B cell (primary cell): ENCODE measurements around the gene RNF166. TPM values are rescaled to one million over a fixed set of nuclear protein-coding genes. Genes with fewer than 3 reads are reported as not detected.

Experiments used
- ATAC-seq: fragments of 200-7000 bp; cut with Tn5 transposase; one replicate; pipeline ENCODE4 v1.10.0; 2021; ENCODE audit warnings: low read depth, mild to moderate bottlenecking, moderate number of reproducible peaks, moderate library complexity
- CTCF ChIA-PET: fragments of 350-600 bp; sonication (Branson Sonifier 250); formaldehyde crosslinking; loops from one replicate; lab custom pipeline; 2021; ENCODE audit warnings: antibody characterized with exemption, inconsistent platforms; lab: Charles Lee
- POLR2A ChIA-PET: fragments of 350-600 bp; sonication (Branson Sonifier 250); formaldehyde crosslinking; loops from one replicate; lab custom pipeline; 2021; ENCODE audit warnings: antibody characterized with exemption; lab: Charles Lee
- DNase-seq: peaks from one replicate; pipeline ENCODE4 v3.0.0; 2013
- H2AFZ ChIP-seq: 2 replicates; pipeline ENCODE4 v1.6.1; 2012; ENCODE audit warnings: mild to moderate bottlenecking, low read depth, low read length; ENCODE audit not compliant: insufficient read depth, poor library complexity, severe bottlenecking
- H3K27ac ChIP-seq, 2 donors: 1 replicate in 1 of 2; 2 replicates in 1 of 2; pipeline ENCODE4 v1.5.1; 2012 to 2013; ENCODE audit warnings: low read length in 2 of 2, mild to moderate bottlenecking in 2 of 2, moderate library complexity in 1 of 2
- H3K27me3 ChIP-seq, 4 experiments: fragments of 200-600 bp in 1 of 4; sonication (generic) in 1 of 4; replicated peaks in 1 of 4; 1 replicate in 2 of 4; 2 replicates in 2 of 4; pipeline versions ENCODE4 v1.6.1 to v1.7.0; 2013 to 2016; ENCODE audit warnings: low read length in 3 of 4, mild to moderate bottlenecking in 2 of 4, mixed read lengths in 1 of 4, moderate library complexity in 1 of 4; ENCODE audit not compliant: insufficient read depth in 4 of 4, control insufficient read depth in 3 of 4; ENCODE audit errors: control extremely low read depth in 1 of 4
- H3K36me3 ChIP-seq, 2 experiments: replicated peaks in 1 of 2; 1 replicate in 1 of 2; 2 replicates in 1 of 2; pipeline versions ENCODE4 v1.6.1 to v1.7.1; 2013; ENCODE audit warnings: low read length in 1 of 2; ENCODE audit not compliant: insufficient read depth in 2 of 2, control insufficient read depth in 1 of 2; ENCODE audit errors: control extremely low read depth in 1 of 2, extremely low read depth in 1 of 2
- H3K4me1 ChIP-seq, 2 donors: fragments of 200-600 bp in 1 of 2; sonication (generic) in 1 of 2; 1 replicate in 1 of 2; 2 replicates in 1 of 2; pipeline versions ENCODE4 v1.5.1 to v1.6.1; 2013 to 2017; ENCODE audit warnings: low read length in 2 of 2; ENCODE audit not compliant: control insufficient read depth in 2 of 2, insufficient read depth in 2 of 2
- H3K4me2 ChIP-seq: replicated peaks from 2 replicates; pipeline ENCODE3; 2012; ENCODE audit warnings: mild to moderate bottlenecking, low read depth, low read length; ENCODE audit not compliant: poor library complexity, severe bottlenecking
- H3K4me3 ChIP-seq, 5 experiments: fragments of 200-600 bp in 1 of 5; sonication (generic) in 1 of 5; 1 replicate in 3 of 5; 2 replicates in 2 of 5; pipeline versions ENCODE4 v1.5.1 to v1.7.0; 2011 to 2016; ENCODE audit warnings: low read length in 4 of 5, mild to moderate bottlenecking in 4 of 5, low read depth in 2 of 5, control low read depth in 1 of 5, moderate library complexity in 1 of 5; ENCODE audit not compliant: insufficient read depth in 1 of 5; ENCODE audit errors: control extremely low read depth in 1 of 5, extremely low read depth in 1 of 5
- H3K79me2 ChIP-seq: fragments of 200-600 bp; sonication (generic); one replicate; pipeline ENCODE4 v1.6.0; 2016; ENCODE audit warnings: low read length; ENCODE audit not compliant: control insufficient read depth, insufficient read depth
- H3K9ac ChIP-seq: fragments of 200-600 bp; sonication (generic); 2 replicates; pipeline ENCODE4 v1.6.1; 2017; ENCODE audit warnings: mild to moderate bottlenecking, low read length, moderate library complexity
- H3K9me3 ChIP-seq, 3 donors: one replicate each; pipeline versions ENCODE4 v1.6.1 to v1.7.1; 2013; ENCODE audit warnings: low read length in 2 of 3; ENCODE audit not compliant: control insufficient read depth in 2 of 3, insufficient read depth in 1 of 3; ENCODE audit errors: control extremely low read depth in 1 of 3
- H4K20me1 ChIP-seq: 2 replicates; pipeline ENCODE4 v1.6.0; 2012; ENCODE audit warnings: mild to moderate bottlenecking, low read length; ENCODE audit not compliant: insufficient read depth, control insufficient read depth, poor library complexity, severe bottlenecking
- H3K27ac Mint-ChIP-seq: one replicate; pipeline ENCODE4 v1.8.0; 2021; ENCODE audit warnings: mixed read lengths
- H3K27me3 Mint-ChIP-seq: one replicate; pipeline ENCODE4 v1.8.0; 2021; ENCODE audit warnings: mixed read lengths
- H3K4me1 Mint-ChIP-seq: one replicate; pipeline ENCODE4 v1.8.0; 2021; ENCODE audit warnings: mixed read lengths
- H3K4me3 Mint-ChIP-seq: one replicate; pipeline ENCODE4 v1.8.0; 2021; ENCODE audit warnings: mixed read lengths
- H3K9me3 Mint-ChIP-seq: one replicate; pipeline ENCODE4 v1.8.0; 2022; ENCODE audit warnings: mixed read lengths; ENCODE audit not compliant: insufficient read depth
- CTCF ChIP-seq: fragments of 200-600 bp; IDR thresholded peaks from one replicate; pipeline ENCODE4 v1.8.0; 2022; ENCODE audit warnings: antibody characterized with exemption, mild to moderate bottlenecking
- EZH2 ChIP-seq: IDR thresholded peaks from 2 replicates; pipeline ENCODE4 v1.6.1; 2012; ENCODE audit warnings: borderline replicate concordance, low read depth, mild to moderate bottlenecking, moderate library complexity, low read length; ENCODE audit not compliant: insufficient read depth, poor library complexity, severe bottlenecking
- WGBS: methylation state at CpG from one replicate; pipeline ENCODE4 v1.1.5; 2013; ENCODE audit warnings: missing lambda C conversion rate; ENCODE audit not compliant: insufficient coverage; 5-methylcytosine and 5-hydroxymethylcytosine counted together
- intact Hi-C: fragments of 100-400 bp; cut with micrococcal nuclease; formaldehyde crosslinking; loops from one replicate; pipeline ENCODE4 v1.10.0; 2022
- polyA plus RNA-seq: library from polyadenylated mRNA; depleted of rRNA; stranded (reverse); fragments of >200 nt; gene quantifications from 2 replicates; pipeline ENCODE4 v1.2.3, GENCODE V29; 2012
- total RNA-seq, 2 donors: library from RNA; stranded (reverse); fragments of 120-200 nt in 1 of 2; gene quantifications; 1 replicate in 1 of 2; 2 replicates in 1 of 2; pipeline versions ENCODE4 v1.2.3 to v1.2.4, GENCODE V29; 2013 to 2022

The RNF166 gene
- total and polyA plus RNA-seq, 2 donors (not counting 1 experiment from before 2014, with no cell fraction given) = 64.1 to 65.0 TPM

- Mint-ChIP-seq H3K9me3 (no peaks in the 10 kb centered on the region), H3K27ac (no peak overlapping the region)
Observed at GRCh38 chr16:88754912-88755744, 48.9 kb upstream of the RNF166 start.

More at GRCh38 chr16:88754912-88755744, 48.9 kb upstream of the RNF166 start:
- H3K4me1 ChIP-seq = peaks cover 0 to 16% of the 10 kb centered on the region in 2 donors
- H3K27me3 ChIP-seq = no peaks in the 10 kb centered on the region
- H3K79me2 ChIP-seq = peaks cover 80% of the 10 kb centered on the region
- ChIA-PET POLR2A (interaction anchor here (1.4 to 1.8 kb wide), 2 partner anchors 10 to 12 kb away, joined by 3 to 4 read pairs; no protein-coding TSS in a partner anchor), CTCF (interaction anchor here (1.4 to 6.3 kb wide), 3 partner anchors 18 to 29 kb away, joined by 5 to 34 read pairs (median 6); no protein-coding TSS in a partner anchor)
- H2AFZ ChIP-seq = no peak overlapping the region
- peaks cover 73% of the 10 kb centered on the region for H4K20me1 ChIP-seq
- TF ChIP-seq CTCF (no peak), EZH2 (no peak)
- no peak overlapping the region for H3K27ac ChIP-seq
- ATAC-seq (no peak), DNase-seq (no peak)
- Mint-ChIP-seq H3K27me3 (no peaks in the 10 kb centered on the region), H3K4me3 (no peak overlapping the region), H3K4me1 (peaks cover 25% of the 10 kb centered on the region)
- WGBS = 86% methylated on average over 33 of the region's 42 CpGs
- H3K36me3 ChIP-seq = peaks cover 0 to 2% of the 10 kb centered on the region in 2 experiments
- H3K9me3 ChIP-seq = peaks cover 0 to 17% (median 0%) of the 10 kb centered on the region in 3 donors
- no peak overlapping the region for H3K4me2 ChIP-seq
- intact Hi-C loops = no loop called here
- no peak overlapping the region for H3K4me3 ChIP-seq
- H3K9ac ChIP-seq = no peak overlapping the region
